Calu3 (cell line): Measurements from ENCODE around the gene ULK4. TPM values are rescaled to one million over a fixed set of nuclear protein-coding genes. Genes with fewer than 3 reads are reported as not detected.
A peak's percentile ranks its signal among the peaks of the same experiment; 100 is the strongest.

Source experiments
- BruUV-seq: library from RNA; stranded (reverse); fragments of 400-500 nt; replicated peaks from 2 replicates; lab custom pipeline; 2021; lab: Mats Ljungman, UMichigan
- CTCF ChIA-PET: fragments of 300-600 bp; sonication (Branson Sonifier 250); formaldehyde crosslinking; loops from one replicate; lab custom pipeline; 2022; ENCODE audit warnings: antibody characterized with exemption; lab: Charles Lee
- DNase-seq: peaks from one replicate; pipeline ENCODE4 v3.0.0; 2022
- H3K27ac Mint-ChIP-seq: one replicate; pipeline ENCODE4 v1.8.0; 2022; ENCODE audit warnings: mixed read lengths; ENCODE audit not compliant: unreplicated experiment
- H3K27me3 Mint-ChIP-seq: one replicate; pipeline ENCODE4 v1.8.0; 2022; ENCODE audit warnings: mixed read lengths; ENCODE audit not compliant: unreplicated experiment
- H3K36me3 Mint-ChIP-seq: one replicate; pipeline ENCODE4 v1.8.0; 2022; ENCODE audit warnings: mild to moderate bottlenecking, moderate library complexity, mixed read lengths; ENCODE audit not compliant: insufficient read depth, unreplicated experiment
- H3K4me1 Mint-ChIP-seq: one replicate; pipeline ENCODE4 v1.8.0; 2022; ENCODE audit warnings: mild to moderate bottlenecking, low read depth, mixed read lengths; ENCODE audit not compliant: unreplicated experiment
- H3K4me3 Mint-ChIP-seq: one replicate; pipeline ENCODE4 v1.8.0; 2022; ENCODE audit warnings: mild to moderate bottlenecking, low read depth, moderate library complexity, mixed read lengths; ENCODE audit not compliant: unreplicated experiment
- H3K9me3 Mint-ChIP-seq: one replicate; pipeline ENCODE4 v1.8.0; 2022; ENCODE audit warnings: low read depth, mixed read lengths; ENCODE audit not compliant: unreplicated experiment
- CTCF ChIP-seq: fragments of 200-600 bp; IDR thresholded peaks from one replicate; pipeline ENCODE4 v1.8.0; 2022; ENCODE audit warnings: antibody characterized with exemption; ENCODE audit not compliant: unreplicated experiment
- intact Hi-C: fragments of 100-400 bp; cut with micrococcal nuclease; formaldehyde crosslinking; loops from one replicate; pipeline ENCODE4 v1.10.0; 2022; ENCODE audit not compliant: unreplicated experiment
- total RNA-seq: library from RNA; stranded (reverse); gene quantifications from 2 replicates; pipeline ENCODE4 v1.2.3, GENCODE V29; 2022

Gene ULK4
- total RNA-seq, 1 experiment from 2014 or later = 8.7 TPM

GRCh38 chr3:41244620-41245336, 717.1 kb downstream of the ULK4 start:
- H3K9me3 Mint-ChIP-seq = no peaks in the 10 kb centered on the region
- CTCF ChIA-PET = no interaction called here
- no peak for TF ChIP-seq CTCF
- DNase-seq = no peak
- H3K4me3 Mint-ChIP-seq = no peak overlapping the region
- H3K27me3 Mint-ChIP-seq = no peaks in the 10 kb centered on the region
- intact Hi-C loops = no loop called here
- BruUV-seq = no TSS peak
- peaks cover 36% of the 10 kb centered on the region for H3K36me3 Mint-ChIP-seq
- peaks cover 10% of the 10 kb centered on the region for H3K4me1 Mint-ChIP-seq
- no peak overlapping the region for H3K27ac Mint-ChIP-seq

- BruUV-seq = no TSS peak
- H3K9me3 Mint-ChIP-seq = no peaks in the 10 kb centered on the region
- H3K36me3 Mint-ChIP-seq = peaks cover 49% of the 10 kb centered on the region
- no peak overlapping the region for H3K27ac Mint-ChIP-seq
- no peak overlapping the region for H3K4me3 Mint-ChIP-seq
- TF ChIP-seq CTCF = no peak
- intact Hi-C loops = no loop called here
- no peak for DNase-seq
- peaks cover 2% of the 10 kb centered on the region for H3K4me1 Mint-ChIP-seq
- CTCF ChIA-PET = no interaction called here
- H3K27me3 Mint-ChIP-seq = no peaks in the 10 kb centered on the region
Observed at GRCh38 chr3:41243183-41243582, 718.7 kb downstream of the ULK4 start.

- CTCF ChIA-PET = no interaction called here
- peak overlapping the region; percentile 57 for H3K27ac Mint-ChIP-seq
- intact Hi-C loops = no loop called here
- no peak overlapping the region for H3K4me3 Mint-ChIP-seq
- no peaks in the 10 kb centered on the region for H3K27me3 Mint-ChIP-seq
- no TSS peak for BruUV-seq
- H3K9me3 Mint-ChIP-seq = no peaks in the 10 kb centered on the region
- H3K4me1 Mint-ChIP-seq = no peaks in the 10 kb centered on the region
- no peak for DNase-seq
- TF ChIP-seq CTCF = no peak
- peaks cover 54% of the 10 kb centered on the region for H3K36me3 Mint-ChIP-seq
Observed at GRCh38 chr3:41241800-41242571, 719.9 kb downstream of the ULK4 start.

GRCh38 chr3:41241161-41241560, 720.7 kb downstream of the ULK4 start:
- Mint-ChIP-seq H3K27ac (no peak overlapping the region), H3K36me3 (peaks cover 58% of the 10 kb centered on the region)
- BruUV-seq = no TSS peak

More at GRCh38 chr3:41241161-41241560, 720.7 kb downstream of the ULK4 start:
- H3K27me3 Mint-ChIP-seq = no peaks in the 10 kb centered on the region
- CTCF ChIA-PET = no interaction called here
- DNase-seq = no peak
- TF ChIP-seq CTCF = no peak
- no peaks in the 10 kb centered on the region for H3K4me1 Mint-ChIP-seq
- intact Hi-C loops = no loop called here
- no peak overlapping the region for H3K4me3 Mint-ChIP-seq
- H3K9me3 Mint-ChIP-seq = no peaks in the 10 kb centered on the region
